Liver (tissue), 9 donors: Measurements from ENCODE around the gene M1AP. TPM values are rescaled to one million over a fixed set of nuclear protein-coding genes. Genes with fewer than 3 reads are reported as not detected.

Experiments
- DNase-seq: peaks from one replicate; pipeline ENCODE4 v3.0.0-alpha.2; 2017; ENCODE audit warnings: low spot score
- H3K27ac ChIP-seq, 2 donors: one replicate each; pipeline ENCODE4 v1.7.0; 2013; ENCODE audit warnings: inconsistent platforms in 2 of 2, low read length in 2 of 2, control low read depth in 1 of 2, low read depth in 1 of 2, mild to moderate bottlenecking in 1 of 2
- H3K27me3 ChIP-seq, 4 donors: one replicate each; pipeline versions ENCODE4 v1.6.1 to v1.7.0; 2013; ENCODE audit warnings: low read length in 3 of 4, inconsistent platforms in 1 of 4, mild to moderate bottlenecking in 1 of 4, moderate library complexity in 1 of 4; ENCODE audit not compliant: control insufficient read depth in 4 of 4, insufficient read depth in 4 of 4
- H3K36me3 ChIP-seq, 4 donors: one replicate each; pipeline versions ENCODE4 v1.6.1 to v1.7.0; 2013; ENCODE audit warnings: low read length in 3 of 4, mild to moderate bottlenecking in 3 of 4, low read depth in 1 of 4, moderate library complexity in 1 of 4; ENCODE audit not compliant: control insufficient read depth in 4 of 4, insufficient read depth in 3 of 4
- H3K4me1 ChIP-seq, 4 donors: one replicate each; pipeline versions ENCODE4 v1.6.1 to v1.7.0; 2013; ENCODE audit warnings: low read length in 3 of 4, mild to moderate bottlenecking in 3 of 4, moderate library complexity in 1 of 4; ENCODE audit not compliant: control insufficient read depth in 4 of 4, insufficient read depth in 4 of 4
- H3K4me3 ChIP-seq, 3 donors: one replicate each; pipeline versions ENCODE4 v1.6.1 to v1.7.0; 2013; ENCODE audit warnings: low read length in 3 of 3, control low read depth in 1 of 3, low read depth in 1 of 3, mild to moderate bottlenecking in 1 of 3
- H3K9ac ChIP-seq, 2 donors: one replicate each; pipeline ENCODE4 v1.7.0; 2013; ENCODE audit warnings: low read length in 2 of 2, mild to moderate bottlenecking in 2 of 2, moderate library complexity in 2 of 2, control low read depth in 1 of 2, low read depth in 1 of 2
- H3K9me3 ChIP-seq, 4 donors: one replicate each; pipeline versions ENCODE4 v1.6.1 to v1.7.0; 2013; ENCODE audit warnings: low read length in 3 of 4; ENCODE audit not compliant: control insufficient read depth in 4 of 4
- FOXA1 ChIP-seq: IDR thresholded peaks from 2 replicates; pipeline ENCODE4 v1.6.1; 2016; ENCODE audit warnings: antibody characterized with exemption
- FOXA2 ChIP-seq: IDR thresholded peaks from 2 replicates; pipeline ENCODE4 v1.6.1; 2016; ENCODE audit warnings: antibody characterized with exemption
- HNF4A ChIP-seq, 2 donors: conservative IDR thresholded peaks; 2 replicates each; pipeline ENCODE4 v1.6.1; 2016; ENCODE audit warnings: antibody characterized with exemption in 2 of 2, mild to moderate bottlenecking in 2 of 2
- HNF4G ChIP-seq: IDR thresholded peaks from 2 replicates; pipeline ENCODE4 v1.6.1; 2016; ENCODE audit warnings: antibody characterized with exemption
- JUND ChIP-seq, 2 donors: IDR thresholded peaks; 2 replicates each; pipeline ENCODE4 v1.6.1; 2016; ENCODE audit warnings: antibody characterized with exemption in 2 of 2
- NR2F2 ChIP-seq: IDR thresholded peaks from 2 replicates; pipeline ENCODE4 v1.6.1; 2016; ENCODE audit warnings: antibody characterized with exemption
- RAD21 ChIP-seq, 2 donors: IDR thresholded peaks; 2 replicates each; pipeline ENCODE4 v1.6.1; 2016; ENCODE audit warnings: antibody characterized with exemption in 2 of 2, mild to moderate bottlenecking in 2 of 2
- REST ChIP-seq: IDR thresholded peaks from 2 replicates; pipeline ENCODE4 v1.6.1; 2016; ENCODE audit warnings: antibody characterized with exemption, mild to moderate bottlenecking
- RXRA ChIP-seq, 2 donors: IDR thresholded peaks; 2 replicates each; pipeline ENCODE4 v1.6.1; 2017 to 2018; ENCODE audit warnings: antibody characterized with exemption in 2 of 2, mild to moderate bottlenecking in 1 of 2
- SP1 ChIP-seq: IDR thresholded peaks from 2 replicates; pipeline ENCODE4 v1.6.1; 2018; ENCODE audit warnings: antibody characterized with exemption, mild to moderate bottlenecking
- TAF1 ChIP-seq: conservative IDR thresholded peaks from 2 replicates; pipeline ENCODE4 v1.6.1; 2016; ENCODE audit warnings: antibody characterized with exemption, mild to moderate bottlenecking
- YY1 ChIP-seq: IDR thresholded peaks from 2 replicates; pipeline ENCODE4 v1.6.1; 2016; ENCODE audit warnings: antibody characterized with exemption, mild to moderate bottlenecking
- WGBS: extraction: QIAGEN DNeasy Blood & Tissue Kit; methylation state at CpG from one replicate; pipeline ENCODE4 v1.1.7; 2013; 5-methylcytosine and 5-hydroxymethylcytosine counted together
- polyA plus RNA-seq, 2 donors: library from polyadenylated mRNA; stranded (reverse) in 1 of 2; unstranded in 1 of 2; fragments of 200-250 nt in 1 of 2; fragments of >200 nt in 1 of 2; fragmentation: Nextera tagmentation in 1 of 2; extraction: Ambion mirVana in 1 of 2; gene quantifications; one replicate each; pipeline versions ENCODE4 v1.2.1 to v1.2.3, GENCODE V29; 2013 to 2015
- total RNA-seq, 2 donors: library from RNA; depleted of rRNA; stranded (reverse); fragments of >200 nt; gene quantifications; one replicate each; pipeline ENCODE4 v1.2.3, GENCODE V29; 2014
- TF ChIP-seq, protein P1 (sequence below): IDR thresholded peaks from 2 replicates; pipeline ENCODE4 v1.6.1; 2016; ENCODE audit warnings: antibody characterized with exemption
- donor health status: healthy.
- donor health status: healthy.
- donor health status: healthy.
- donor health status: healthy.
- donor health status: healthy.

Gene M1AP
- total and polyA plus RNA-seq, 4 donors, result under 0.01 to 0.38 (median 0.08) TPM

- TF ChIP-seq HNF4A (conservative IDR thresholded peaks at IDR 0.05), result no peak
- no peak for TF ChIP-seq SP1
- no peak for TF ChIP-seq JUND (IDR thresholded peaks at IDR 0.05)
- TF ChIP-seq FOXA2, result no peak
- TF ChIP-seq RAD21 (IDR thresholded peaks at IDR 0.05), result no peak
- no peak for TF ChIP-seq YY1
- no peak for TF ChIP-seq HNF4G
- no peak for TF ChIP-seq RXRA (IDR thresholded peaks at IDR 0.05)
Measured at GRCh38 chr2:74515271-74515980, 132.7 kb downstream of the M1AP start (continued).

DNA sequence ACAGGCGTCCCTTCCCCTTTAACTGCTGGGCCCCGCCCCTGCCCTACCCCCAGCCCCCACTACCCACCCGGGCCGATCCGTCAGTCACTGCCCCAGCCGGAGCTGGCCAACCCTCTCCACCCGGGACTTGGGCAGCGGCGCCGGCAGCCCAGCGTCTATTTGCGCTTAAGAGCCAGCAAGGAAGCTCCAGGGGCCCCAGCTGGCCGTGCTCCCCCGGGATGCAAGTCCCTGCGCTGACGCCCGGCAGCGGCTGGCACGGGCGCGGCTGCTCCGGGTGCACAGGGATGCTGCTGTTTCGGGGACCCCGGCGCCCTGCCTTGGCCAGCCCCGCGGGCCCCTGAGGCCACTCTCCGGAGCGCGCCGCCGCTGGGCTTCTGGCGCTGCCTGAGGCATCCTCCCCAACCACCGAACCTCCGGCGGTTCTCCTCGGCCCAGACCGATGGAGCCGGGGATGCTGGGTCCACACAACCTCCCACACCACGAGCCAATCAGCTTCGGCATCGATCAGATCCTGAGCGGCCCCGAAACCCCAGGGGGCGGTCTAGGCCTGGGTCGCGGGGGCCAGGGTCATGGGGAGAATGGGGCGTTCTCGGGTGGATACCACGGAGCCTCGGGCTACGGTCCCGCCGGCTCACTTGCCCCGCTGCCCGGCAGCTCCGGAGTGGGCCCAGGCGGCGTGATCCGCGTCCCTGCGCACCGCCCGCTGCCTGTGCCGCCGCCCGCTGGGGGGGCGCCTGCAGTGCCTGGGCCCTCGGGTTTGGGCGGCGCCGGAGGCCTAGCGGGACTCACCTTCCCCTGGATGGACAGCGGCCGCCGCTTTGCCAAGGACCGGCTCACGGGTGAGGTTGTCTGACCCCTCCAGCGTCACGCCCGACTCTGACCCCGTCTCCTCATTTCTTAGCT, 133.5 kb downstream of the M1AP start, which contains the start of gene TLX2:
Gene TLX2 (plus strand): TSS at position 83 of the 903 bp plus-strand sequence. CDS start 357 bp downstream, at position 440.
- H3K4me3 ChIP-seq, result peak within 1 kb of the TSS in 1 of 3 donors; percentile 22
- TF ChIP-seq SP1 (no peak), TAF1 (no peak), YY1 (no peak), JUND (IDR thresholded peaks at IDR 0.05) (no peak), FOXA2 (no peak), FOXA1 (no peak)
- H3K9me3 ChIP-seq, result no peaks in the 10 kb centered on the region
- 6% methylated on average over 82 of the region's 82 CpGs for WGBS
- peaks cover 9 to 19% (median 13%) of the 10 kb centered on the region in 4 donors for H3K4me1 ChIP-seq
- peaks cover 11 to 31% (median 13%) of the 10 kb centered on the region in 4 donors for H3K27me3 ChIP-seq
- H3K36me3 ChIP-seq, result no peaks in the 10 kb centered on the region
- H3K27ac ChIP-seq, result no peak within 1 kb of the TSS
- no peak for DNase-seq
- H3K9ac ChIP-seq, result no peak within 1 kb of the TSS

DNA sequence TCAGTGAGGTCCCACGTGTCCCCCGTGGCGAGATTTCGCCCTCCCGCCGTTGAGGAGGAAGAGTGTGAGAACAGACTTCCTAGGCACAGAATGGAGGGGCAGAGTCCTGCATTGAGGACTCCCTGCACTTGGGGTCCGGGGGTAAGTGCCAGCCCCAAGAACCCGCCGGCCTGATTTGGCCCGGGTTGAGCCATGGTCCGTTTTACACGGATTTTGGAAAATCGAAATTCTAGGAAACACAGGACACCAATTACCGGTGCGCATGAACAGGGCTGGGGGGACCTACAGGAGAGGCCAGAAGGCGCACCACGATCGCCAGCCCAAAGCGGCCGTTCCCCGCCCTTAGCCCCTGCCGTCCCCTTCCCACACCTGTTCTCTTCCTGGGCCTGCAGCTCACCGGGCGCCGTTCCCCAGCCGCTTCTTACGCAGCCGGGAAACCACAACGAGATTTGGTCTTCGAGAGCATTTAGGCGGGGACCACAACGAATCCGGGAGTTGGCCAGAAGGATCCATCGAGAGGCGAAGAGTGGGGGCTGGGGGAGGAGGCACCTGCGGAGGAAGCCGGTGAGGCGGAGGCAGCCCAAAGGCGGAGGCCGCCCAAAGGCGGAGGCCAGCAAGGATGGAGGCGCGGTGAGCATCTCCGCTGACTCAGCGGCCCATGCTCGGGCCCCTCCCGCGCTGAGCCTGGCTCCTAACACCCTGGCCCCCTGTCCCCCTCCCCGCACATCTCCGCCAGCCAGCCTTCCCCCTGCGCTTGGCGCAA, 134.3 kb downstream of the M1AP start:
- Histone ChIP-seq H3K9me3 (no peaks in the 10 kb centered on the region), H3K4me1 (peaks cover 9 to 19% (median 13%) of the 10 kb centered on the region in 4 donors), H3K4me3 (no peak overlapping the region), H3K27ac (no peak overlapping the region), H3K36me3 (no peaks in the 10 kb centered on the region), H3K27me3 (peaks cover 11 to 31% (median 13%) of the 10 kb centered on the region in 4 donors), H3K9ac (no peak overlapping the region)
- no peak for DNase-seq
- WGBS, result 7% methylated on average over 52 of the region's 52 CpGs
- no peak for TF ChIP-seq TAF1
- TF ChIP-seq, protein P1, sequence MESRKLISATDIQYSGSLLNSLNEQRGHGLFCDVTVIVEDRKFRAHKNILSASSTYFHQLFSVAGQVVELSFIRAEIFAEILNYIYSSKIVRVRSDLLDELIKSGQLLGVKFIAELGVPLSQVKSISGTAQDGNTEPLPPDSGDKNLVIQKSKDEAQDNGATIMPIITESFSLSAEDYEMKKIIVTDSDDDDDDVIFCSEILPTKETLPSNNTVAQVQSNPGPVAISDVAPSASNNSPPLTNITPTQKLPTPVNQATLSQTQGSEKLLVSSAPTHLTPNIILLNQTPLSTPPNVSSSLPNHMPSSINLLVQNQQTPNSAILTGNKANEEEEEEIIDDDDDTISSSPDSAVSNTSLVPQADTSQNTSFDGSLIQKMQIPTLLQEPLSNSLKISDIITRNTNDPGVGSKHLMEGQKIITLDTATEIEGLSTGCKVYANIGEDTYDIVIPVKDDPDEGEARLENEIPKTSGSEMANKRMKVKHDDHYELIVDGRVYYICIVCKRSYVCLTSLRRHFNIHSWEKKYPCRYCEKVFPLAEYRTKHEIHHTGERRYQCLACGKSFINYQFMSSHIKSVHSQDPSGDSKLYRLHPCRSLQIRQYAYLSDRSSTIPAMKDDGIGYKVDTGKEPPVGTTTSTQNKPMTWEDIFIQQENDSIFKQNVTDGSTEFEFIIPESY, result no peak
- TF ChIP-seq NR2F2, result no peak
- TF ChIP-seq YY1, result no peak
- TF ChIP-seq FOXA2, result no peak
- no peak for TF ChIP-seq REST
